Adrenal gland (tissue), 12 donors: Measurements from ENCODE around the gene DLGAP1. TPM values are rescaled to one million over a fixed set of nuclear protein-coding genes. Genes with fewer than 3 reads are reported as not detected.
"Not testable (repeated sequence)": the region's sequence is repeated elsewhere in the genome, so short reads cannot be mapped to it uniquely, and the experiment has no call there.

Experiments
- DNase-seq, 7 donors: peaks; one replicate each; pipeline ENCODE4 v3.0.0-alpha.2; 2019 to 2020
- H3K27ac ChIP-seq, 5 donors: fragments of 200-600 bp; sonication (generic) in 4 of 5; 1 replicate in 3 of 5; 2 replicates in 2 of 5; pipeline versions ENCODE4 v1.5.1 to v1.8.0; 2016 to 2020; ENCODE audit warnings: mild to moderate bottlenecking in 1 of 5
- H3K27me3 ChIP-seq: fragments of 200-600 bp; 2 replicates; pipeline ENCODE4 v1.8.0; 2021
- H3K36me3 ChIP-seq, 2 donors: fragments of 200-600 bp; replicated peaks in 1 of 2; 1 replicate in 1 of 2; 2 replicates in 1 of 2; pipeline versions ENCODE4 v1.5.1 to v1.8.0; 2018 to 2022
- H3K4me1 ChIP-seq, 2 donors: fragments of 200-600 bp; replicated peaks in 1 of 2; 1 replicate in 1 of 2; 2 replicates in 1 of 2; pipeline versions ENCODE4 v1.5.1 to v1.8.0; 2018 to 2021
- H3K4me3 ChIP-seq, 4 donors: fragments of 200-600 bp; sonication (generic) in 3 of 4; one replicate each; pipeline ENCODE4 v1.5.1; 2016 to 2018
- H3K9me3 ChIP-seq, 3 donors: fragments of 200-600 bp; sonication (generic) in 1 of 3; replicated peaks in 1 of 3; 1 replicate in 2 of 3; 2 replicates in 1 of 3; pipeline versions ENCODE4 v1.5.1 to v1.8.0; 2016 to 2021
- CTCF ChIP-seq, 6 experiments: fragments of 450-650 bp in 4 of 6; fragments of 200-600 bp in 2 of 6; sonication (generic) in 1 of 6; IDR thresholded peaks; 1 replicate in 5 of 6; 2 replicates in 1 of 6; pipeline versions ENCODE4 v1.5.1 to v1.8.0; 2016 to 2021; ENCODE audit warnings: antibody characterized with exemption in 6 of 6, mild to moderate bottlenecking in 2 of 6, moderate library complexity in 1 of 6
- POLR2A ChIP-seq, 2 donors: fragments of 450-650 bp; IDR thresholded peaks; one replicate each; pipeline ENCODE4 v1.6.1; 2017; ENCODE audit warnings: antibody characterized with exemption in 2 of 2, mild to moderate bottlenecking in 2 of 2, moderate library complexity in 1 of 2
- WGBS, 4 donors: extraction: QIAGEN DNeasy Blood & Tissue Kit in 2 of 4; methylation state at CpG; one replicate each; pipeline versions ENCODE4 v1.1.5 to v1.1.7; 2013 to 2017; 5-methylcytosine and 5-hydroxymethylcytosine counted together
- intact Hi-C, 2 donors: fragments of 100-400 bp; cut with DNase I; formaldehyde crosslinking; loops; one replicate each; pipeline versions ENCODE4 v1.14.1 to v1.15.0; 2022 to 2023
- polyA plus RNA-seq, 3 donors: library from polyadenylated mRNA; stranded (reverse); fragments of 200-250 nt in 2 of 3; fragments of 350-450 nt in 1 of 3; fragmentation: Illumina TruSeq in 1 of 3; extraction: RNeasy Lipid Tissue Mini Kit (QIAGEN cat#74804) in 1 of 3; gene quantifications; one replicate each; pipeline ENCODE4 v1.2.3, GENCODE V29; 2013 to 2014
- total RNA-seq, 9 donors: library from RNA; depleted of rRNA in 4 of 9; stranded (reverse); fragments of >200 nt in 4 of 9; fragments of 120-200 nt in 1 of 9; fragmentation: NEBNext Ultra II Directional in 1 of 9; extraction: Animal tissue kit (Norgen Biotek cat#: 25700) in 1 of 9; gene quantifications; one replicate each; pipeline versions ENCODE4 v1.1.0 to v1.2.4, GENCODE V29; 2013 to 2023
- donor health status: healthy with polysubstance abuse.
- donor health status: Bipolar disorder and iron deficiency.
- donor health status: DM: yes; HTN: yes; CAD: no.
- donor health status: DM: no; HTN: no; CAD: no.
- donor health status: DM: no; HTN: no; CAD: no.
- donor health status: DM: yes; HTN: yes; CAD: no.

DLGAP1 gene
- total and polyA plus RNA-seq, 12 donors = 1.7 to 30.9 (median 12.9) TPM

GRCh38 chr18:4024702-4025101 lies 430.4 kb downstream of the DLGAP1 start:
- WGBS, 4 donors = 76 to 85% (median 84%) methylated on average over 2 of the region's 2 CpGs
- TF ChIP-seq CTCF (IDR thresholded peaks at IDR 0.05) (no peak), POLR2A (IDR thresholded peaks at IDR 0.05) (no peak)
- Histone ChIP-seq H3K9me3 (no peaks in the 10 kb centered on the region), H3K4me3 (no peak overlapping the region), H3K36me3 (no peaks in the 10 kb centered on the region), H3K4me1 (no peaks in the 10 kb centered on the region), H3K27me3 (no peaks in the 10 kb centered on the region), H3K27ac (no peak overlapping the region)
- intact Hi-C loops = no loop called here
- no peak for DNase-seq

GRCh38 chr18:4022749-4023148 lies 432.4 kb downstream of the DLGAP1 start:
- H3K4me1 ChIP-seq, H3K27me3 ChIP-seq, intact Hi-C loops, H3K27ac ChIP-seq, H3K4me3 ChIP-seq, DNase-seq, H3K9me3 ChIP-seq, H3K36me3 ChIP-seq: not testable (repeated sequence)
- WGBS, 4 donors = 40 to 93% (median 71%) methylated on average over 1 of the region's 1 CpG

GRCh38 chr18:4020026-4020425 lies 435.1 kb downstream of the DLGAP1 start:
- Histone ChIP-seq H3K4me1 (no peaks in the 10 kb centered on the region), H3K27ac (no peak overlapping the region), H3K36me3 (no peaks in the 10 kb centered on the region), H3K27me3 (no peaks in the 10 kb centered on the region), H3K9me3 (no peaks in the 10 kb centered on the region), H3K4me3 (no peak overlapping the region)
- DNase-seq = no peak
- intact Hi-C loops = no loop called here
- WGBS, 4 donors = 70 to 75% (median 71%) methylated on average over 5 of the region's 5 CpGs
- TF ChIP-seq CTCF (IDR thresholded peaks at IDR 0.05) (no peak), POLR2A (IDR thresholded peaks at IDR 0.05) (no peak)

GRCh38 chr18:4017480-4017879 lies 437.6 kb downstream of the DLGAP1 start:
- Histone ChIP-seq H3K36me3 (no peaks in the 10 kb centered on the region), H3K27ac (no peak overlapping the region), H3K27me3 (no peaks in the 10 kb centered on the region), H3K4me1 (no peaks in the 10 kb centered on the region), H3K9me3 (no peaks in the 10 kb centered on the region), H3K4me3 (no peak overlapping the region)
- 63 to 74% (median 69%) methylated on average over 3 of the region's 3 CpGs for whole genome bisulfite sequencing, 4 donors
- no peak for DNase-seq
- intact Hi-C loops = no loop called here
- TF ChIP-seq CTCF (IDR thresholded peaks at IDR 0.05) = no peak
- TF ChIP-seq POLR2A (IDR thresholded peaks at IDR 0.05) = no peak

DNA sequence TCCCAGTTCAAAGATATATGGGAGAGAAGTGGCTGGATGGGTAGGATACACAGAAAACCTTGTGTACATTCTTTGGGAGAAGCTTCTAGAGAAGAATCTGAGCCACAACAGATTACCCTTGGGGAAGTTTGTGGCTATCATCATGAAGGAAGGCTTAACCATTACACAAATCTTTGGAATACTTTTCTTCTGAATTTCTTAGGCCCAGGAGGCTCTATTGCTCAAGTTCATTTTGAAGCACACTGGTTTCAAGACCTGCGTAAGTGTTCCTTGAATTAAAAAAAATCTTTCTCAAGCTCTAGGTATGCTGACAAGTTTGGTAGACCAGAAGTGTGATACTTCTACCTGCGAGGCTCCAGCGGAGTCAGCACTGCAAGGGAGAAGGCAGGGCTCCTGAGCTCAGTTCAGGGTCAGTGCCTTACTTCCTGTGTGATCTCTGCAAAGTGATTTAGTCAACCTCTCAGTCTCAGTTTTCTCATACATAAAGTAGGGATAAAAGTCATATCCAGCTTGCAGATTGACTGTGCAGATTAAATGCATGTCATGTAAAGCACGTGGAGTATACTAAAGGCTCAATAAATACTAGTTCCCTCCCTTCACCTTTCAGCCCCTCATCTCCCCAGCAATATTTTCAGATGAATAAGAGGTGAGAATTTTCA lies 438.6 kb downstream of the DLGAP1 start:
- no peaks in the 10 kb centered on the region for H3K36me3 ChIP-seq

More for the DNA sequence above, 438.6 kb downstream of the DLGAP1 start:
- Histone ChIP-seq H3K4me3 (no peak overlapping the region), H3K27me3 (no peaks in the 10 kb centered on the region), H3K27ac (no peak overlapping the region), H3K9me3 (no peaks in the 10 kb centered on the region), H3K4me1 (no peaks in the 10 kb centered on the region)
- TF ChIP-seq POLR2A (IDR thresholded peaks at IDR 0.05) (no peak), CTCF (IDR thresholded peaks at IDR 0.05) (no peak)
- DNase-seq = no peak
- 86 to 93% (median 92%) methylated on average over 4 of the region's 4 CpGs for WGBS, 4 donors
- intact Hi-C loops = no loop called here
